H9 (cell line): Measurements from ENCODE around the gene ABCF2. TPM values are rescaled to one million over a fixed set of nuclear protein-coding genes. Genes with fewer than 3 reads are reported as not detected.

ENCODE experiments used
- DNase-seq: peaks from one replicate; pipeline ENCODE4 v3.0.0-alpha.2; 2017
- H2AFZ ChIP-seq: one replicate; pipeline ENCODE4 v1.6.1; 2013; ENCODE audit warnings: mild to moderate bottlenecking, low read length, control low read depth, moderate library complexity
- H2AK5ac ChIP-seq: 2 replicates; pipeline ENCODE4 v1.6.1; 2013; ENCODE audit warnings: low read length, control low read depth, mixed read lengths; ENCODE audit not compliant: insufficient read length
- H2BK120ac ChIP-seq: one replicate; pipeline ENCODE4 v1.6.1; 2013; ENCODE audit warnings: low read depth, mild to moderate bottlenecking, low read length, control low read depth, inconsistent platforms; ENCODE audit not compliant: poor library complexity, severe bottlenecking
- H2BK12ac ChIP-seq: 2 replicates; pipeline ENCODE4 v1.6.1; 2013; ENCODE audit warnings: low read length, control low read depth, mixed read lengths, low read depth; ENCODE audit not compliant: insufficient read length
- H2BK15ac ChIP-seq: 2 replicates; pipeline ENCODE4 v1.6.1; 2013; ENCODE audit warnings: low read depth, low read length, control low read depth
- H2BK20ac ChIP-seq: one replicate; pipeline ENCODE4 v1.6.1; 2013; ENCODE audit warnings: low read depth, mild to moderate bottlenecking, low read length, control low read depth, inconsistent platforms; ENCODE audit not compliant: poor library complexity, severe bottlenecking
- H2BK5ac ChIP-seq: 2 replicates; pipeline ENCODE4 v1.6.1; 2013; ENCODE audit warnings: low read length, control low read depth, mixed read lengths; ENCODE audit not compliant: insufficient read length
- H3K14ac ChIP-seq: 2 replicates; pipeline ENCODE4 v1.6.1; 2013; ENCODE audit warnings: low read length, control low read depth; ENCODE audit not compliant: insufficient read depth
- H3K18ac ChIP-seq: 2 replicates; pipeline ENCODE4 v1.6.1; 2013; ENCODE audit warnings: low read depth, mild to moderate bottlenecking, mixed read lengths, low read length, control low read depth; ENCODE audit not compliant: insufficient read length
- H3K23ac ChIP-seq: 2 replicates; pipeline ENCODE4 v1.6.1; 2013; ENCODE audit warnings: low read length, control low read depth, mixed read lengths, low read depth; ENCODE audit not compliant: insufficient read length
- H3K23me2 ChIP-seq: 2 replicates; pipeline ENCODE4 v1.6.1; 2013; ENCODE audit warnings: low read depth, mild to moderate bottlenecking, mixed read lengths, low read length, control low read depth; ENCODE audit not compliant: insufficient read length, poor library complexity, severe bottlenecking
- H3K27ac ChIP-seq: 2 replicates; pipeline ENCODE4 v1.5.1; 2013; ENCODE audit warnings: low read length, control low read depth, mixed read lengths, low read depth; ENCODE audit not compliant: insufficient read length
- H3K27me3 ChIP-seq: 2 replicates; pipeline ENCODE4 v1.6.1; 2013; ENCODE audit warnings: low read length, control low read depth, inconsistent platforms; ENCODE audit not compliant: insufficient read depth
- H3K4ac ChIP-seq: 2 replicates; pipeline ENCODE4 v1.6.1; 2013; ENCODE audit warnings: low read depth, mild to moderate bottlenecking, control low read depth, inconsistent platforms, low read length, moderate library complexity
- H3K4me1 ChIP-seq: 2 replicates; pipeline ENCODE4 v1.6.1; 2013; ENCODE audit warnings: low read length, control low read depth, inconsistent platforms; ENCODE audit not compliant: insufficient read depth
- H3K4me2 ChIP-seq: 2 replicates; pipeline ENCODE4 v1.6.1; 2013; ENCODE audit warnings: low read length, control low read depth, mixed read lengths; ENCODE audit not compliant: insufficient read length, insufficient read depth
- H3K56ac ChIP-seq: 2 replicates; pipeline ENCODE4 v1.6.1; 2013; ENCODE audit warnings: low read depth, mild to moderate bottlenecking, mixed read lengths, low read length, control low read depth; ENCODE audit not compliant: insufficient read length
- H3K79me1 ChIP-seq: 2 replicates; pipeline ENCODE4 v1.6.1; 2013; ENCODE audit warnings: low read depth, mild to moderate bottlenecking, moderate library complexity, low read length, control low read depth, inconsistent platforms; ENCODE audit not compliant: insufficient read depth, poor library complexity, severe bottlenecking
- H3K79me2 ChIP-seq: 2 replicates; pipeline ENCODE4 v1.6.1; 2013; ENCODE audit warnings: low read length, control low read depth, inconsistent platforms; ENCODE audit not compliant: insufficient read depth
- H3K9ac ChIP-seq: 2 replicates; pipeline ENCODE4 v1.6.1; 2013; ENCODE audit warnings: low read length, control low read depth, mixed read lengths; ENCODE audit not compliant: insufficient read length; ENCODE audit errors: extremely low read depth
- H3K9me3 ChIP-seq: one replicate; pipeline ENCODE4 v1.6.1; 2013; ENCODE audit warnings: low read depth, low read length, inconsistent platforms; ENCODE audit not compliant: control insufficient read depth
- H3T11ph ChIP-seq: one replicate; pipeline ENCODE4 v1.6.1; 2013; ENCODE audit warnings: mild to moderate bottlenecking, low read length, control low read depth, inconsistent platforms
- H4K20me1 ChIP-seq: one replicate; pipeline ENCODE4 v1.6.1; 2013; ENCODE audit not compliant: control insufficient read depth, insufficient read length, insufficient read depth
- H4K5ac ChIP-seq: 2 replicates; pipeline ENCODE4 v1.6.1; 2013; ENCODE audit warnings: low read depth, mild to moderate bottlenecking, mixed read lengths, low read length, control low read depth; ENCODE audit not compliant: insufficient read length
- H4K8ac ChIP-seq: replicated peaks from 2 replicates; pipeline ENCODE4 v1.6.1; 2013; ENCODE audit warnings: low read length, control low read depth, mixed read lengths, low read depth; ENCODE audit not compliant: insufficient read length
- H4K91ac ChIP-seq: 2 replicates; pipeline ENCODE4 v1.6.1; 2013; ENCODE audit warnings: low read depth, mild to moderate bottlenecking, moderate library complexity, mixed read lengths, low read length, control low read depth; ENCODE audit not compliant: insufficient read length
- H3K27ac Mint-ChIP-seq, 3 experiments: 2 replicates in 2 of 3; 3 replicates in 1 of 3; pipeline ENCODE4 v1.8.0; 2020 to 2021; ENCODE audit warnings: mixed read lengths in 3 of 3, mild to moderate bottlenecking in 1 of 3, moderate library complexity in 1 of 3
- H3K27me3 Mint-ChIP-seq: 2 replicates; pipeline ENCODE4 v1.8.0; 2021; ENCODE audit warnings: low read depth, mild to moderate bottlenecking, moderate library complexity, mixed read lengths
- H3K36me3 Mint-ChIP-seq, 3 experiments: 2 replicates in 2 of 3; 3 replicates in 1 of 3; pipeline ENCODE4 v1.8.0; 2020 to 2021; ENCODE audit warnings: low read depth in 3 of 3, mixed read lengths in 3 of 3; ENCODE audit not compliant: insufficient read depth in 1 of 3
- H3K4me1 Mint-ChIP-seq, 2 experiments: 2 replicates each; pipeline ENCODE4 v1.8.0; 2020; ENCODE audit warnings: mixed read lengths in 2 of 2
- H3K4me3 Mint-ChIP-seq, 2 experiments: 2 replicates in 1 of 2; 3 replicates in 1 of 2; pipeline ENCODE4 v1.8.0; 2020 to 2021; ENCODE audit warnings: mild to moderate bottlenecking in 2 of 2, mixed read lengths in 2 of 2, moderate library complexity in 1 of 2
- H3K9me3 Mint-ChIP-seq, 2 experiments: 2 replicates in 1 of 2; 3 replicates in 1 of 2; pipeline ENCODE4 v1.8.0; 2020; ENCODE audit warnings: mild to moderate bottlenecking in 2 of 2, mixed read lengths in 2 of 2, moderate library complexity in 1 of 2
- WGBS: extraction: QIAGEN DNeasy Blood & Tissue Kit; methylation state at CpG from one replicate; pipeline ENCODE4 v1.1.7; 2013; ENCODE audit warnings: missing lambda C conversion rate, low lambda C conversion rate, mixed read lengths; ENCODE audit not compliant: insufficient read length; ENCODE audit errors: extremely low coverage; 5-methylcytosine and 5-hydroxymethylcytosine counted together
- total RNA-seq: library from RNA; stranded (reverse); gene quantifications from 2 replicates; pipeline ENCODE4 v1.2.1, GENCODE V29; 2021
- TF ChIP-seq, protein P1 (sequence below): fragments of 200-600 bp; sonication (generic); conservative IDR thresholded peaks from 3 replicates; pipeline ENCODE4 v1.8.0; 2021; ENCODE audit warnings: antibody characterized with exemption, mild to moderate bottlenecking

ABCF2 gene
- total RNA-seq, 1 experiment from 2014 or later: 70.1 TPM

DNA sequence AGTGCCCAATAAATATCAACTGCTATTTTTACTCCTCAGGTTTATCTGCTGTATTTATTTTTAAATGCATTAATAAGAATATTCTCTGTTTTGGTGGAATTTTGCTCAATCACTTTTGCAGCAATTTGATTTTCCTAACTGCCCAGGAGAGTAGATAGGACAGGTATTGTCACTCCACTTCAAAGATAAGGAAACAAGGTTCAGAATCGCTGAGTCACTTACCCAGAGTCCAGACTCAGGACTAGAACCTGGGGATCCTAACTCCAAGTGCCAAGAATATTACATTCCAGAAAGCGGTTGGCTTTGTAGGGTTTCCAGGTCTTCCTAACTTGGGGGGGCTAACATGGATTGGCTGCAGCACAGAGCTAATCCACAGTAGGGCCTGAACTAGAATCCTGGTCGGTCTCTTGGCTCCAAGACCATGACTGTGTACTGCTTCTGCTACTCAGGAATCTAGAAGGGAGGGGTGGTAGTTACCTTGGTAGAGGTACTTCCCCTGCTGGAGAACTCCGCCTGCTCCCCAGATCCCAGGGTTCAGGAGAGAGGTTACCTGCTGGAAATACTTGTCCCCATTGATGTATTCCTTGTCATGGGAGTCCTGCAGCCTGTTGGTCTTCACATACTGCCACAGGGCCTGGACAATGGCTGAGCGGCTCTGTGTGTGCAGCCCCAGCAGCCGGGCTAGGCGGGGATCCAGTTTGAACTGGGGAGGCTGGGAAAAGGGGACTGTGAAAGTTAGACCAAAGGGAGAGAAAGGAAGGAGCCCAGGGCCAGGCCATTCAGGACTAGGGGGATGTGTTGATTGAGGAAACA, 14.1 kb upstream of the ABCF2 start:
- no peak for DNase-seq
- Mint-ChIP-seq H3K4me1 (peaks cover 22 to 28% of the 10 kb centered on the region in 2 experiments), H3K36me3 (peaks cover 2 to 15% (median 10%) of the 10 kb centered on the region in 3 experiments; a peak in 6 of 7 replicates), H3K9me3 (no peaks in the 10 kb centered on the region; a peak in 1 of 5 replicates), H3K4me3 (no peak overlapping the region), H3K27me3 (peaks cover 25% of the 10 kb centered on the region), H3K27ac (peak overlapping the region in 2 of 3 experiments; percentile 47 to 53; a peak in 3 of 7 replicates)
- H3K14ac ChIP-seq: no peak overlapping the region; the same call in 1 of the 2 replicates
- H3K4me1 ChIP-seq: no peaks in the 10 kb centered on the region
- H3K4me2 ChIP-seq: no peak overlapping the region
- H2BK120ac ChIP-seq: no peak overlapping the region
- no peak overlapping the region for H3K4ac ChIP-seq
- H3K18ac ChIP-seq: no peak overlapping the region
- H3K27ac ChIP-seq: no peak overlapping the region
- no peaks in the 10 kb centered on the region for H4K20me1 ChIP-seq
- H4K8ac ChIP-seq: no peak overlapping the region
- H3K23me2 ChIP-seq: no peaks in the 10 kb centered on the region
- H2AFZ ChIP-seq: no peak overlapping the region
- H2AK5ac ChIP-seq: no peak overlapping the region
- H4K5ac ChIP-seq: no peak overlapping the region
- H3K79me1 ChIP-seq: no peaks in the 10 kb centered on the region
- H4K91ac ChIP-seq: no peak overlapping the region
- H3K9ac ChIP-seq: no peak overlapping the region
- H2BK5ac ChIP-seq: no peak overlapping the region
- TF ChIP-seq, protein P1, sequence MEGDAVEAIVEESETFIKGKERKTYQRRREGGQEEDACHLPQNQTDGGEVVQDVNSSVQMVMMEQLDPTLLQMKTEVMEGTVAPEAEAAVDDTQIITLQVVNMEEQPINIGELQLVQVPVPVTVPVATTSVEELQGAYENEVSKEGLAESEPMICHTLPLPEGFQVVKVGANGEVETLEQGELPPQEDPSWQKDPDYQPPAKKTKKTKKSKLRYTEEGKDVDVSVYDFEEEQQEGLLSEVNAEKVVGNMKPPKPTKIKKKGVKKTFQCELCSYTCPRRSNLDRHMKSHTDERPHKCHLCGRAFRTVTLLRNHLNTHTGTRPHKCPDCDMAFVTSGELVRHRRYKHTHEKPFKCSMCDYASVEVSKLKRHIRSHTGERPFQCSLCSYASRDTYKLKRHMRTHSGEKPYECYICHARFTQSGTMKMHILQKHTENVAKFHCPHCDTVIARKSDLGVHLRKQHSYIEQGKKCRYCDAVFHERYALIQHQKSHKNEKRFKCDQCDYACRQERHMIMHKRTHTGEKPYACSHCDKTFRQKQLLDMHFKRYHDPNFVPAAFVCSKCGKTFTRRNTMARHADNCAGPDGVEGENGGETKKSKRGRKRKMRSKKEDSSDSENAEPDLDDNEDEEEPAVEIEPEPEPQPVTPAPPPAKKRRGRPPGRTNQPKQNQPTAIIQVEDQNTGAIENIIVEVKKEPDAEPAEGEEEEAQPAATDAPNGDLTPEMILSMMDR: no peak
- H3K23ac ChIP-seq: no peak overlapping the region
- H3K9me3 ChIP-seq: no peaks in the 10 kb centered on the region
- H2BK20ac ChIP-seq: no peak overlapping the region
- no peaks in the 10 kb centered on the region for H3K79me2 ChIP-seq
- H2BK12ac ChIP-seq: no peak overlapping the region
- WGBS: no CpG with 5 or more reads among the region's 7 CpGs
- no peaks in the 10 kb centered on the region; the same call in 1 of the 2 replicates for H3K27me3 ChIP-seq
- no peak overlapping the region for H3K56ac ChIP-seq
- no peak overlapping the region for H3T11ph ChIP-seq
- H2BK15ac ChIP-seq: no peak overlapping the region
